ENCODE results near the gene NIM1K.
"Not testable (repeated sequence)": the region's sequence is repeated elsewhere in the genome, so short reads cannot be mapped to it uniquely, and the experiment has no call there.

The NIM1K gene

GRCh38 chr5:43230707-43231106 lies 38.7 kb downstream of the NIM1K start:
- no peak for DNase-seq (ENCODE audit: low read depth)

- no peak for DNase-seq (ENCODE audit: low read depth)
Observed at GRCh38 chr5:43231977-43232376, 40.0 kb downstream of the NIM1K start.

GRCh38 chr5:43232943-43233833 lies 41.2 kb downstream of the NIM1K start:
- no peak for DNase-seq (ENCODE audit: low read depth)

GRCh38 chr5:43233946-43234345 lies 41.9 kb downstream of the NIM1K start:
- DNase-seq (ENCODE audit: low read depth), result no peak

- DNase-seq (ENCODE audit: low read depth), result no peak
Observed at GRCh38 chr5:43236653-43237355, 44.8 kb downstream of the NIM1K start.

- DNase-seq (ENCODE audit: low read depth), result no peak
Observed at GRCh38 chr5:43242196-43242595, 50.2 kb downstream of the NIM1K start.

- no peak for DNase-seq (ENCODE audit: low read depth)
Observed at GRCh38 chr5:43243270-43243669, 51.2 kb downstream of the NIM1K start.

GRCh38 chr5:43244823-43245565 lies 53.0 kb downstream of the NIM1K start:
- no peak for DNase-seq (ENCODE audit: low read depth)

GRCh38 chr5:43245724-43246385 lies 53.8 kb downstream of the NIM1K start:
- no peak for DNase-seq (ENCODE audit: low read depth)

- no peak for DNase-seq (ENCODE audit: low read depth)
Observed at GRCh38 chr5:43251754-43252153, 59.7 kb downstream of the NIM1K start.

GRCh38 chr5:43255704-43256103 lies 63.7 kb downstream of the NIM1K start:
- no peak for DNase-seq (ENCODE audit: low read depth)

- DNase-seq (ENCODE audit: low read depth), result no peak
Observed at GRCh38 chr5:43256261-43256966, 64.4 kb downstream of the NIM1K start.

- DNase-seq (ENCODE audit: low read depth), result no peak
Observed at GRCh38 chr5:43258116-43258515, 66.1 kb downstream of the NIM1K start.

- not testable (repeated sequence) for DNase-seq (ENCODE audit: low read depth)
Observed at GRCh38 chr5:43262269-43262668, 70.2 kb downstream of the NIM1K start.

- DNase-seq (ENCODE audit: low read depth), result no peak
Observed at GRCh38 chr5:43268188-43268820, 76.3 kb downstream of the NIM1K start.

GRCh38 chr5:43270645-43271044 lies 78.6 kb downstream of the NIM1K start:
- DNase-seq (ENCODE audit: low read depth), result no peak

- DNase-seq (ENCODE audit: low read depth), result no peak
Observed at GRCh38 chr5:43273552-43273951, 81.5 kb downstream of the NIM1K start.

GRCh38 chr5:43274435-43275114 lies 82.5 kb downstream of the NIM1K start:
- DNase-seq (ENCODE audit: low read depth), result no peak

GRCh38 chr5:43275391-43275790 lies 83.4 kb downstream of the NIM1K start:
- DNase-seq (ENCODE audit: low read depth), result no peak

GRCh38 chr5:43279548-43280274 lies 87.7 kb downstream of the NIM1K start:
- no peak for DNase-seq (ENCODE audit: low read depth)

All from T-helper 22 cell (primary cell).